ENCODE results near the gene UBE2E1.
A peak's percentile ranks its signal among the peaks of the same experiment; 100 is the strongest.

The UBE2E1 gene

DNA sequence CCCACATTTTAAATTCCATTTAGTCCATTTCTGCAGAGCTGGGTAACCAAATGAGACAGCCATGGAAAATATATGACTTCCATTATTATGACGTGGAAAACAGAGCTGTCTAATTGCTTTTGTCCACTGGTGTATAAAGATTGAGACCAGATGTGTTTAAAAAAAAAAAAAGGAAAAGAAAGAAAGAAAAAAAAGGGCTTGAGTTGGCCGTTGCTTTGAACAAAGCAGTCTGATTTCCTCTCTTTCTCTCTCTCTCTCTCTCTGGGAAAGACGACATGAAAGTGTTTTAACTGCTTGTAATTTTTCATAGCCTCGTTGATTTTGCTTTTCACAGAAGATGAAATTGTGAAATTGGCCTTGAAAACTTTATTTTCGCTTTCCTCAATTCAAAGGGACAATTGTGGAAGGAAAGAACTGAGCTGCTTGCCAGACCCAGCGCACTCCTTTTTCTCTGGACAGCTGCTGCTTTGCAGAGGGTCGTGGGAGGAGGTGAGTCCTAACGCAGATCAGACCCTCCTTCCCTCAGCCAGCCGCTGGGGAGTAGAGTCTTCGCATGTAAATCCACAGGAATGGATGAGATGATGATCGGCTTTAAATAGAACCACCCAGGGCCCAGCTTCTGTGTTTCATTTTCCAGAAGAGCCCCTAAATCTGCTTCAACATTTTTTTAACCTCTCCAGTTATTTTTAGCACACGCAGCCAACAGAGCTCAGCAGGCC lies 42.8 kb upstream of the UBE2E1 start:
- H3K9ac ChIP-seq (ENCODE audit: insufficient read length): no peak overlapping the region
- H3K27ac ChIP-seq: 0 out of 2 replicates have a peak overlapping the region, but pooled peaks have one; percentile 25
- TF ChIP-seq EZH2 (IDR thresholded peaks at IDR 0.05) (no peak), FOXP2 (optimal IDR thresholded peaks at IDR 0.05; ENCODE audit: control extremely low read depth, extremely low read length, insufficient read depth) (no peak), POLR2AphosphoS5 (IDR thresholded peaks at IDR 0.05; ENCODE audit: borderline replicate concordance, low read depth, low read length) (no peak)
- no peak for DNase-seq (ENCODE audit: low read depth, low spot score)
- H3K36me3 ChIP-seq (ENCODE audit: insufficient read depth, low read length): no peaks in the 10 kb centered on the region
- H3K4me3 ChIP-seq: no peak overlapping the region
- H3K9me3 ChIP-seq (ENCODE audit: low read depth, low read length): no peaks in the 10 kb centered on the region

DNA sequence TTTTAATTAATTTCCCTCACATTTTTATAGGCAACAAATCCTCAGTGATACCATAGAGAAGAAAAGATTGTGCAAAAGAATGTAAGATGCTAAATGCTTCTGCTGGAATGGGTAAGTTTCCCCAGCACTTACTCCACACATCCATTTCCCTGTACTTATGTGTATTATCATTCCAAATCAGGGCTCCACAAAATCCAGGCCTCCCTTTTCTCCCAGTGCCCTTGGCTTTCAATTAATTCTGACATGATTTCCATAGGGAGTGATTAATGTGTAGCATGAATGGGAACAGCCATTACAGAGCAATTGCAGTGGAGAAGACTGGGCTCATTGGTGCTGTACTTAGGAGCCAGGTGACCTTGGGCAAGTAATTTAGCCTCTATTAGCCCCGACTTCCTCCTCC lies 41.3 kb upstream of the UBE2E1 start:
- H3K36me3 ChIP-seq (ENCODE audit: insufficient read depth, low read length): no peaks in the 10 kb centered on the region
- TF ChIP-seq POLR2AphosphoS5 (IDR thresholded peaks at IDR 0.05; ENCODE audit: borderline replicate concordance, low read depth, low read length): no peak
- H3K4me3 ChIP-seq: no peak overlapping the region
- no peak overlapping the region for H3K27ac ChIP-seq
- H3K9ac ChIP-seq (ENCODE audit: insufficient read length): no peak overlapping the region
- H3K9me3 ChIP-seq (ENCODE audit: low read depth, low read length): no peaks in the 10 kb centered on the region
- DNase-seq (ENCODE audit: low read depth, low spot score): no peak

DNA sequence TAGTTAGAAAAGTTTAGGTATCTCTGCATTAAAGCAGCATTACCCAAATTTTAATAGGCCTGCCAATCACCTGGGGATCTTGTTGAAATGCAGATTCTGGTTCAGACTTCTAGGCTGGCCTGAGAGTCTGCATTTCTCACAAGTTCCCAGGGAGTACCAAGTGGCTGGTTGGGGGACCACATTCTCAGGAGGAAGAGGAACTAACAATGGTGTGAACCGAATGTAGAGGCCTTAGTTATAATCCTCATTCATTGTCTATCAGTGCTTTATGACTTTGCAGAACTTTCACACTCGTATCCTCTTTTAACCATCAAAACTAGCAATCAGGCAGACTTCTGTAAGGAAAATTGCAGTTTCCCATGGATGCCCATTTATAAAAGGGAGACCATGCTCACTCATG lies 38.2 kb upstream of the UBE2E1 start:
- no peak overlapping the region for H3K27ac ChIP-seq
- no peak overlapping the region for H3K4me3 ChIP-seq
- H3K9me3 ChIP-seq (ENCODE audit: low read depth, low read length): no peaks in the 10 kb centered on the region
- TF ChIP-seq POLR2AphosphoS5 (IDR thresholded peaks at IDR 0.05; ENCODE audit: borderline replicate concordance, low read depth, low read length) (no peak), FOXP2 (optimal IDR thresholded peaks at IDR 0.05; ENCODE audit: control extremely low read depth, extremely low read length, insufficient read depth) (no peak), EZH2 (IDR thresholded peaks at IDR 0.05) (no peak)
- no peak overlapping the region for H3K9ac ChIP-seq (ENCODE audit: insufficient read length)
- H3K36me3 ChIP-seq (ENCODE audit: insufficient read depth, low read length): no peaks in the 10 kb centered on the region
- no peak for DNase-seq (ENCODE audit: low read depth, low spot score)

DNA sequence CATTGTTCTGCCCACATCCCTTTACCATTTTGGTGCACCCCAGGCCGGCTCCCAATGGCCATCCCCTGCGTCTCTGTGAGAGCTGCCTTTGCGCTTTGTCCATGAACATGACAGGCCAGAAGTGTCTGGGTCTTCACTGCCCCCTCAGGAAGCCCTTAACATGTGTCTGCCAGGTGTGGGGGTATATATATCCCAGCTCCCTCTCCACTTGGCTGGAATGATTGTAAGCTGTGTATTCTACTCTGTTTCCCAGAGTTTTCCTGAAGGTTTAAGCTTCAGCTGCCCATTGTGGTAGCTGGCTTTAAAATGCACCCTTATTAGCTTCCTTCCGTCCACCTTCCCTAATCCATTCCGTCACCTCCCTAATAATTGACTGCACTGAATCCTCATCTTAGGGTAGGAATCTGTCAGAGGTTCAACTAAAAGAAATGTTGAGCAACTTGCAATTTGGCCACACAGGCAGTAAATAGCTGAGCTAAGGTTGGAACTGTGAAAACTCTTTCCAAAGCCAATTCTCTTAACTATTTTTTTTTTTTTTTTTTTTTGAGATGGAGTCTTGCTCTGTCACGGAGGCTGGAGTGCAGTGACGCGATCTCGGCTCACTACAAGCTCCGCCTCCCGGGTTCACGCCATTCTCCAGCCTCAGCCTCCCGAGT lies 30.4 kb upstream of the UBE2E1 start:
- no peak overlapping the region for H3K27ac ChIP-seq
- H3K4me3 ChIP-seq: no peak overlapping the region
- TF ChIP-seq EZH2 (IDR thresholded peaks at IDR 0.05): no peak
- TF ChIP-seq FOXP2 (optimal IDR thresholded peaks at IDR 0.05; ENCODE audit: control extremely low read depth, extremely low read length, insufficient read depth): no peak
- TF ChIP-seq POLR2AphosphoS5 (IDR thresholded peaks at IDR 0.05; ENCODE audit: borderline replicate concordance, low read depth, low read length): no peak
- no peaks in the 10 kb centered on the region for H3K9me3 ChIP-seq (ENCODE audit: low read depth, low read length)
- H3K9ac ChIP-seq (ENCODE audit: insufficient read length): no peak overlapping the region
- no peaks in the 10 kb centered on the region for H3K36me3 ChIP-seq (ENCODE audit: insufficient read depth, low read length)
- DNase-seq (ENCODE audit: low read depth, low spot score): no peak

DNA sequence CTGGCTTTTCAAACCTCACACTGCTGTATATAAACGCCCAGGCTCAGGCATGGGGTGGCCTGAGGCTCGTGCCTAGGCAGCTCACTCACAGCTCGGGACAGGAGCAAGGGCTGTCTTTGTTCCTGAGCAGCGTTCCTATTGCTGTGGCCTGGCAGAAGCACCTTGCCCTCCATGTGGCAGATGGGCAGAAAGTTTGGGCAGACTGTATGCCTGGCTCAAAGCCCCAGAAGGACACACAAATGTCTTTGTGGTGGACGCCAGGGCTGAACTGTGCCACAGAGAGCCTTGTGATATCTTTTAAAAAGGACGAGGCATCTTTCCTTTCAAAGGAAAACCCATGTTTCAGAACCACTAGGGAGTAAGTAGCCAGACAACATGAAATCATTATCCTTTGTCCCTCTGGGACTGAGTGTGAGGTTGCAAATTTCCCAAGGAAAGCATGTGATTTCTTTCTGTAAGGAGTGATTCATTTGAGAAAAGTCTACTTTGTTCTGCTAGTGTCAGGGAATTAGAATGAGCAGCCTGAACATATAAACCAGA lies 29.3 kb upstream of the UBE2E1 start:
- DNase-seq (ENCODE audit: low read depth, low spot score): no peak
- TF ChIP-seq POLR2AphosphoS5 (IDR thresholded peaks at IDR 0.05; ENCODE audit: borderline replicate concordance, low read depth, low read length): no peak
- no peak for TF ChIP-seq FOXP2 (optimal IDR thresholded peaks at IDR 0.05; ENCODE audit: control extremely low read depth, extremely low read length, insufficient read depth)
- no peak for TF ChIP-seq EZH2 (IDR thresholded peaks at IDR 0.05)
- H3K4me3 ChIP-seq: no peak overlapping the region
- no peaks in the 10 kb centered on the region for H3K9me3 ChIP-seq (ENCODE audit: low read depth, low read length)
- no peak overlapping the region for H3K27ac ChIP-seq
- H3K36me3 ChIP-seq (ENCODE audit: insufficient read depth, low read length): no peaks in the 10 kb centered on the region
- H3K9ac ChIP-seq (ENCODE audit: insufficient read length): no peak overlapping the region

DNA sequence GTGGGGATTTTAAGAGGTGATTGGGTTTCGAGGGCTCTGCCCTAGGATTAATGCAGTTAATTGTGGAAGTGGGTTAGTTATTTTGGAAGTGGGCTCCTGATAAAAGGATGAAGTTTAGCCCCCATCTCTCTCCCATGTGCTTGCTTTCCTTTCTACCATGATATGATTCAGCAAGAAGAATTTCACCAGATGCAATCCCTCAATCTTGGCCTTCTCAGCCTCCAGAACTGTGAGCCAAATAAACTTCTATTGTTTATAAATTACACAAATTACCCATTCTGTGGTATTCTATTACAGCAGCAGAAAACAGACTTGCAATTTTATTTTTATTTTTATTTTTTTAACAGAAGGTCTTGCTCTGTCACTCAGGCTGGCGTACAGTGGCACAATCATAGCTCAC lies 27.3 kb upstream of the UBE2E1 start:
- no peaks in the 10 kb centered on the region for H3K36me3 ChIP-seq (ENCODE audit: insufficient read depth, low read length)
- DNase-seq (ENCODE audit: low read depth, low spot score): no peak
- TF ChIP-seq FOXP2 (optimal IDR thresholded peaks at IDR 0.05; ENCODE audit: control extremely low read depth, extremely low read length, insufficient read depth): no peak
- no peak for TF ChIP-seq EZH2 (IDR thresholded peaks at IDR 0.05)
- TF ChIP-seq POLR2AphosphoS5 (IDR thresholded peaks at IDR 0.05; ENCODE audit: borderline replicate concordance, low read depth, low read length): no peak
- no peak overlapping the region for H3K4me3 ChIP-seq
- no peak overlapping the region for H3K9ac ChIP-seq (ENCODE audit: insufficient read length)
- no peaks in the 10 kb centered on the region for H3K9me3 ChIP-seq (ENCODE audit: low read depth, low read length)
- no peak overlapping the region for H3K27ac ChIP-seq

DNA sequence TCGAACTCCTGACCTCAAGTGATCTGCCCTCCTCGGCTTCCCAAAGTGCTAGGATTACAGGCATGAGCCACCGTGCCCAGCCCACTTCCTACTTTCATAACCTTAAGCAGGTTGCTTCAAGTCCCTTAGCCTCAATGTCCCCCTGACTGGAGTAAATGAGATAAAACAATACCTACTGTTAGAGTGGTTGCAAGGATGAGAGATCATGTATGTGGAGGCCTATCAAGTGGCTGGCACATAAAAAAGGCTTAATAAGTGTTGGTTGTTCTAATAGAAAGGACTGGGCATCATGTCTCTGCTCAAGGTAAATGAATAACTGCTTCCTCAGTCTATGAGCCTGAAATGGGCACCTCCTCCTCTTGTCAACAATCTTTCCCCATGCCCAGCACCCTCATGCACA lies 25.9 kb upstream of the UBE2E1 start:
- no peak overlapping the region for H3K4me3 ChIP-seq
- TF ChIP-seq POLR2AphosphoS5 (IDR thresholded peaks at IDR 0.05; ENCODE audit: borderline replicate concordance, low read depth, low read length) (no peak), FOXP2 (optimal IDR thresholded peaks at IDR 0.05; ENCODE audit: control extremely low read depth, extremely low read length, insufficient read depth) (no peak), EZH2 (IDR thresholded peaks at IDR 0.05) (no peak)
- no peaks in the 10 kb centered on the region for H3K9me3 ChIP-seq (ENCODE audit: low read depth, low read length)
- DNase-seq (ENCODE audit: low read depth, low spot score): no peak
- no peak overlapping the region for H3K27ac ChIP-seq
- H3K36me3 ChIP-seq (ENCODE audit: insufficient read depth, low read length): no peaks in the 10 kb centered on the region
- no peak overlapping the region for H3K9ac ChIP-seq (ENCODE audit: insufficient read length)

DNA sequence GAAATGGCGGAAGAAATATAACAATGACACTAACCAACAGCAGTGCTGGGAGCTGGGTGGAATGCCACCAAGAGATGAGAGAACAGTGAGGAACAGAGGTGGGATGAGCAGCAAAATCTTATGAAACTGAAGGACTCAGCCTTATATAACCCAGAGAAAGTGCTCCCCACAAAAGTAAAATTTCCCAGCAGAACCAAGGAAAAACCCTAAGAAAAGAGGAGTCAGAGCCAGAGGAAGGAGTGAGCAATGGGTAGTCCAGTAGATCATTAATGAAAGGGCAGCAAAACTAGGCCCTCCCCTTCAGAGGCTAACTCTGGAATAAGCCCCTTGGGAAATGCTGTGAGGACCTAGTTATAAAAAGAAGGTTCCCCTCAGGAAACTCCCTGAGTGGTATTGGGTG lies 24.7 kb upstream of the UBE2E1 start:
- no peak for TF ChIP-seq FOXP2 (optimal IDR thresholded peaks at IDR 0.05; ENCODE audit: control extremely low read depth, extremely low read length, insufficient read depth)
- no peak for TF ChIP-seq EZH2 (IDR thresholded peaks at IDR 0.05)
- no peak for TF ChIP-seq POLR2AphosphoS5 (IDR thresholded peaks at IDR 0.05; ENCODE audit: borderline replicate concordance, low read depth, low read length)
- H3K27ac ChIP-seq: no peak overlapping the region

More for the DNA sequence above, 24.7 kb upstream of the UBE2E1 start:
- H3K9me3 ChIP-seq (ENCODE audit: low read depth, low read length): no peaks in the 10 kb centered on the region
- no peak for DNase-seq (ENCODE audit: low read depth, low spot score)
- no peaks in the 10 kb centered on the region for H3K36me3 ChIP-seq (ENCODE audit: insufficient read depth, low read length)
- H3K9ac ChIP-seq (ENCODE audit: insufficient read length): no peak overlapping the region
- no peak overlapping the region for H3K4me3 ChIP-seq
